Upper lobe of left lung (tissue), 4 donors: ENCODE results near the gene VPS35L.
"Not testable (repeated sequence)": the region's sequence is repeated elsewhere in the genome, so short reads cannot be mapped to it uniquely, and the experiment has no call there.

Source experiments
- EP300 ChIP-seq, 4 donors: sonication (generic); formaldehyde crosslinking; IDR thresholded peaks; one replicate each; pipeline ENCODE4 v1.5.1; 2017; ENCODE audit warnings: antibody characterized with exemption in 4 of 4, control low read depth in 2 of 4
- POLR2A ChIP-seq, 4 donors: fragments of 450-650 bp; IDR thresholded peaks; one replicate each; pipeline ENCODE4 v1.5.1; 2016 to 2017; ENCODE audit warnings: antibody characterized with exemption in 4 of 4, mild to moderate bottlenecking in 2 of 4
- POLR2AphosphoS5 ChIP-seq, 2 donors: sonication (generic); formaldehyde crosslinking; IDR thresholded peaks; one replicate each; pipeline ENCODE4 v1.5.1; 2017; ENCODE audit warnings: antibody characterized with exemption in 2 of 2
- TF ChIP-seq, protein P1 (sequence below), 6 experiments: fragments of 450-650 bp in 4 of 6; fragments of 200-600 bp in 2 of 6; sonication (generic) in 2 of 6; IDR thresholded peaks; one replicate each; pipeline ENCODE4 v1.5.1; 2016 to 2019; ENCODE audit warnings: antibody characterized with exemption in 6 of 6

DNA sequence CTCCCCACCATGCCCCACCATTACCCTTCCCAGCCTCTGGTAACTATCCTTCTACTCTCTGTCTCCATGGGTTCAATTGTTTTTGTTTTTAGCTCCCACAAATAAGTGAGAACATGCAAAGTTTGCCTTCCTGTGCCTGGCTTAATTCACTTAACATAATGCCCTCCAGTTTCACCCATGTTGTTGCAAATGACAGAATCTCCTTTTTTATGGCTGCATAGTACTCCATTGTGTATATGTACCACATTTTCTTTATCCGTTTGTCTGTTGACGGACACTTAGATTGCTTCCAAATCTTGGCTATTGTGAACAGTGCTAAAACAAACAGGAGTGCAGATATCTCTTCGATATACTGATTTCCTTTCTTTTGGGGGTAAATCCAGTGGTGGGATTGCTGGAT, 109.8 kb downstream of the VPS35L start:
- TF ChIP-seq, protein P1, sequence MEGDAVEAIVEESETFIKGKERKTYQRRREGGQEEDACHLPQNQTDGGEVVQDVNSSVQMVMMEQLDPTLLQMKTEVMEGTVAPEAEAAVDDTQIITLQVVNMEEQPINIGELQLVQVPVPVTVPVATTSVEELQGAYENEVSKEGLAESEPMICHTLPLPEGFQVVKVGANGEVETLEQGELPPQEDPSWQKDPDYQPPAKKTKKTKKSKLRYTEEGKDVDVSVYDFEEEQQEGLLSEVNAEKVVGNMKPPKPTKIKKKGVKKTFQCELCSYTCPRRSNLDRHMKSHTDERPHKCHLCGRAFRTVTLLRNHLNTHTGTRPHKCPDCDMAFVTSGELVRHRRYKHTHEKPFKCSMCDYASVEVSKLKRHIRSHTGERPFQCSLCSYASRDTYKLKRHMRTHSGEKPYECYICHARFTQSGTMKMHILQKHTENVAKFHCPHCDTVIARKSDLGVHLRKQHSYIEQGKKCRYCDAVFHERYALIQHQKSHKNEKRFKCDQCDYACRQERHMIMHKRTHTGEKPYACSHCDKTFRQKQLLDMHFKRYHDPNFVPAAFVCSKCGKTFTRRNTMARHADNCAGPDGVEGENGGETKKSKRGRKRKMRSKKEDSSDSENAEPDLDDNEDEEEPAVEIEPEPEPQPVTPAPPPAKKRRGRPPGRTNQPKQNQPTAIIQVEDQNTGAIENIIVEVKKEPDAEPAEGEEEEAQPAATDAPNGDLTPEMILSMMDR (IDR thresholded peaks at IDR 0.05), result not testable (repeated sequence)
- not testable (repeated sequence) for TF ChIP-seq EP300, POLR2A, POLR2AphosphoS5 (IDR thresholded peaks at IDR 0.05)
